ENCODE data around the gene SOCS6. TPM values are rescaled to one million over a fixed set of nuclear protein-coding genes. Genes with fewer than 3 reads are reported as not detected.

SOCS6 gene
- total and polyA plus RNA-seq, 2 of the 13 experiments (the other 11 are each of a cell fraction or from before 2014, with no cell fraction given): 18.6 to 38.3 TPM

DNA sequence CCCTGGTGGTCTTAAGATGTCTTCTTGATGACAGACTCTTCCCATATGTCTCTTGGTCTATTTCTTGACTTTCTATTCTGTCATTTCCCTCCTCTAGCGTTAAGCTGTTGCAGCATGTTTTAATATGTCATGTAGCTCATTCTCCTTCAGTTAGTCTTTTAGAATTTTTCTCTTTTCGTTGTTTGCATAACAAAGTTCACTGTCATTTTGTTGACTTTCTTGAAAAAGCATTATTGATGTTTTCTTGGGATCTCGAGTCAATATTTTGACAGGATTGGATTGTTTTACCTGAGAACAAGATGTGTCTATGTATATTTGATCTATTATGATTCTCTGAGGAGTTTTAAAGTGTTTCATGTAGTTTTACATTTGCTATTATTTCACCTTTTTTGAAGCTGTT lies 24.8 kb downstream of the SOCS6 start (continued):
- TF ChIP-seq SAP130 (CRISPR knock-in tag; IDR thresholded peaks at IDR 0.05; ENCODE audit: low read depth): peak; percentile 52
- TF ChIP-seq, protein P1, sequence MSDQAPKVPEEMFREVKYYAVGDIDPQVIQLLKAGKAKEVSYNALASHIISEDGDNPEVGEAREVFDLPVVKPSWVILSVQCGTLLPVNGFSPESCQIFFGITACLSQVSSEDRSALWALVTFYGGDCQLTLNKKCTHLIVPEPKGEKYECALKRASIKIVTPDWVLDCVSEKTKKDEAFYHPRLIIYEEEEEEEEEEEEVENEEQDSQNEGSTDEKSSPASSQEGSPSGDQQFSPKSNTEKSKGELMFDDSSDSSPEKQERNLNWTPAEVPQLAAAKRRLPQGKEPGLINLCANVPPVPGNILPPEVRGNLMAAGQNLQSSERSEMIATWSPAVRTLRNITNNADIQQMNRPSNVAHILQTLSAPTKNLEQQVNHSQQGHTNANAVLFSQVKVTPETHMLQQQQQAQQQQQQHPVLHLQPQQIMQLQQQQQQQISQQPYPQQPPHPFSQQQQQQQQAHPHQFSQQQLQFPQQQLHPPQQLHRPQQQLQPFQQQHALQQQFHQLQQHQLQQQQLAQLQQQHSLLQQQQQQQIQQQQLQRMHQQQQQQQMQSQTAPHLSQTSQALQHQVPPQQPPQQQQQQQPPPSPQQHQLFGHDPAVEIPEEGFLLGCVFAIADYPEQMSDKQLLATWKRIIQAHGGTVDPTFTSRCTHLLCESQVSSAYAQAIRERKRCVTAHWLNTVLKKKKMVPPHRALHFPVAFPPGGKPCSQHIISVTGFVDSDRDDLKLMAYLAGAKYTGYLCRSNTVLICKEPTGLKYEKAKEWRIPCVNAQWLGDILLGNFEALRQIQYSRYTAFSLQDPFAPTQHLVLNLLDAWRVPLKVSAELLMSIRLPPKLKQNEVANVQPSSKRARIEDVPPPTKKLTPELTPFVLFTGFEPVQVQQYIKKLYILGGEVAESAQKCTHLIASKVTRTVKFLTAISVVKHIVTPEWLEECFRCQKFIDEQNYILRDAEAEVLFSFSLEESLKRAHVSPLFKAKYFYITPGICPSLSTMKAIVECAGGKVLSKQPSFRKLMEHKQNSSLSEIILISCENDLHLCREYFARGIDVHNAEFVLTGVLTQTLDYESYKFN (CRISPR knock-in tag; conservative IDR thresholded peaks at IDR 0.05): peak; percentile 81
- TF ChIP-seq SOX13 (IDR thresholded peaks at IDR 0.05): no peak
- peak in 1 of 2 experiments; percentile 75; a peak in 1 of 4 replicates for TF ChIP-seq SOX13 (CRISPR knock-in tag; conservative IDR thresholded peaks at IDR 0.05 in 1 of 2, IDR thresholded peaks at IDR 0.05 in 1 of 2)
- TF ChIP-seq, protein P2, sequence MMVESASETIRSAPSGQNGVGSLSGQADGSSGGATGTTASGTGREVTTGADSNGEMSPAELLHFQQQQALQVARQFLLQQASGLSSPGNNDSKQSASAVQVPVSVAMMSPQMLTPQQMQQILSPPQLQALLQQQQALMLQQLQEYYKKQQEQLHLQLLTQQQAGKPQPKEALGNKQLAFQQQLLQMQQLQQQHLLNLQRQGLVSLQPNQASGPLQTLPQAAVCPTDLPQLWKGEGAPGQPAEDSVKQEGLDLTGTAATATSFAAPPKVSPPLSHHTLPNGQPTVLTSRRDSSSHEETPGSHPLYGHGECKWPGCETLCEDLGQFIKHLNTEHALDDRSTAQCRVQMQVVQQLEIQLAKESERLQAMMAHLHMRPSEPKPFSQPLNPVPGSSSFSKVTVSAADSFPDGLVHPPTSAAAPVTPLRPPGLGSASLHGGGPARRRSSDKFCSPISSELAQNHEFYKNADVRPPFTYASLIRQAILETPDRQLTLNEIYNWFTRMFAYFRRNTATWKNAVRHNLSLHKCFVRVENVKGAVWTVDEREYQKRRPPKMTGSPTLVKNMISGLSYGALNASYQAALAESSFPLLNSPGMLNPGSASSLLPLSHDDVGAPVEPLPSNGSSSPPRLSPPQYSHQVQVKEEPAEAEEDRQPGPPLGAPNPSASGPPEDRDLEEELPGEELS (CRISPR knock-in tag; IDR thresholded peaks at IDR 0.05): peak; percentile 59; the same call in 1 of the 2 replicates
- 0 out of 2 replicates have a peak, but pooled peaks have one; percentile 23 for TF ChIP-seq MIXL1 (CRISPR knock-in tag; IDR thresholded peaks at IDR 0.05)

GRCh38 chr18:70314151-70314782 lies 25.4 kb downstream of the SOCS6 start:
- CTCF ChIA-PET (ENCODE audit: low intra/inter-chr PET ratio, low total read pairs): no interaction called here
- Histone ChIP-seq H4K20me1 (ENCODE audit: insufficient read depth, low read length) (peaks cover 5% of the 10 kb centered on the region), H3K4me3 (replicated peaks in 1 of 3; ENCODE audit: insufficient read depth in 1 of 3, low read depth in 2 of 3, low read length in 3 of 3) (no peak overlapping the region), H3K9ac (ENCODE audit: insufficient read depth, low read depth, low read length) (no peak overlapping the region), H3K27me3 (ENCODE audit: control insufficient read depth in 1 of 2, insufficient read depth in 2 of 2, low read length in 2 of 2) (no peaks in the 10 kb centered on the region), H3K36me3 (replicated peaks in 1 of 2; ENCODE audit: control insufficient read depth in 1 of 2, insufficient read depth in 2 of 2, low read length in 2 of 2) (peaks cover 2 to 3% of the 10 kb centered on the region in 2 experiments; a peak in 2 of 5 replicates), H3K4me2 (ENCODE audit: low read depth, low read length) (no peak overlapping the region), H3K27ac (ENCODE audit: extremely low read length, insufficient read depth, low read length) (no peak overlapping the region), H2AFZ (ENCODE audit: low read length) (no peak overlapping the region), H3K79me2 (ENCODE audit: insufficient read depth, low read length) (peaks cover 97% of the 10 kb centered on the region), H3K4me1 (ENCODE audit: insufficient read depth, low read length) (peaks cover 59% of the 10 kb centered on the region), H3K9me3 (ENCODE audit: low read length) (no peaks in the 10 kb centered on the region)
- intact Hi-C loops (cut with micrococcal nuclease; ENCODE audit: unreplicated experiment) (loop anchor here (5.0 kb wide), 1 partner anchor 118 kb away; no protein-coding TSS in a partner anchor), in situ Hi-C loops (cut with HindIII; ENCODE audit: extremely low pct_ligation_motif_present, low pct_unique_long_range_greater_than_20kb) (no loop called here)
- POLR2A ChIA-PET: interaction anchor here (1.0 to 1.9 kb wide), 5 partner anchors 18 to 62 kb away, joined by 3 to 8 read pairs (median 4); partner anchors contain the start of gene SOCS6
- DNase-seq (ENCODE audit: low spot score) (no peak), ATAC-seq (no peak), FAIRE-seq (no peak)
- WGBS (ENCODE audit: low lambda C conversion rate): 84% methylated on average over 6 of the region's 6 CpGs
- TF ChIP-seq ATF2 (CRISPR knock-in tag; IDR thresholded peaks at IDR 0.05) (no peak), ZNF460 (CRISPR knock-in tag; IDR thresholded peaks at IDR 0.05; ENCODE audit: borderline replicate concordance) (0 out of 2 replicates have a peak, but pooled peaks have one; percentile 83)
- no TSS peak for BruUV-seq (replicated peaks)

All from HepG2 (cell line).